Smooth muscle cell (in vitro differentiated cells): Measurements from ENCODE around the gene TTC33. TPM values are rescaled to one million over a fixed set of nuclear protein-coding genes. Genes with fewer than 3 reads are reported as not detected.

Source experiments
- DNase-seq: peaks from one replicate; lab custom pipeline; 2025; ENCODE audit not compliant: unreplicated experiment; lab: John Stamatoyannopoulos, UW
- H2AFZ ChIP-seq: fragments of 200-600 bp; sonication (generic); 2 replicates; pipeline ENCODE4 v1.6.0; 2016; ENCODE audit warnings: antibody characterized with exemption, low read depth, mild to moderate bottlenecking
- H3F3A ChIP-seq: fragments of 200-600 bp; sonication (generic); 2 replicates; pipeline ENCODE4 v1.6.0; 2017; ENCODE audit warnings: antibody characterized with exemption, low read depth
- H3K27ac ChIP-seq: fragments of 200-600 bp; sonication (generic); 2 replicates; pipeline ENCODE4 v1.5.1; 2016; ENCODE audit warnings: low read depth, mild to moderate bottlenecking
- H3K27me3 ChIP-seq: fragments of 200-600 bp; sonication (generic); 2 replicates; pipeline ENCODE4 v1.6.1; 2016; ENCODE audit warnings: low read depth, mild to moderate bottlenecking
- H3K36me3 ChIP-seq: fragments of 200-600 bp; sonication (generic); 2 replicates; pipeline ENCODE4 v1.5.1; 2016; ENCODE audit warnings: low read depth
- H3K4me1 ChIP-seq: fragments of 200-600 bp; sonication (generic); 2 replicates; pipeline ENCODE4 v1.5.1; 2016; ENCODE audit warnings: low read depth
- H3K4me2 ChIP-seq: fragments of 200-600 bp; sonication (generic); 2 replicates; pipeline ENCODE4 v1.6.0; 2016; ENCODE audit warnings: mild to moderate bottlenecking
- H3K4me3 ChIP-seq: fragments of 200-600 bp; sonication (generic); 2 replicates; pipeline ENCODE4 v1.5.1; 2016; ENCODE audit warnings: mild to moderate bottlenecking
- H3K79me2 ChIP-seq: fragments of 200-600 bp; sonication (generic); 2 replicates; pipeline ENCODE4 v1.6.0; 2016; ENCODE audit warnings: low read depth, mild to moderate bottlenecking
- H3K9ac ChIP-seq: fragments of 200-600 bp; sonication (generic); 2 replicates; pipeline ENCODE4 v1.6.0; 2016; ENCODE audit warnings: low read depth
- H3K9me3 ChIP-seq: fragments of 200-600 bp; sonication (generic); replicated peaks from 2 replicates; pipeline ENCODE4 v1.5.1; 2016; ENCODE audit warnings: low read depth
- H4K20me1 ChIP-seq: fragments of 200-600 bp; sonication (generic); 2 replicates; pipeline ENCODE4 v1.6.0; 2016; ENCODE audit warnings: low read depth
- WGBS: methylation state at CpG from one replicate; pipeline ENCODE4 v1.1.7; 2016; ENCODE audit warnings: low lambda C conversion rate; 5-methylcytosine and 5-hydroxymethylcytosine counted together
- polyA plus RNA-seq: library from polyadenylated mRNA; unstranded; fragments of >200 nt; fragmentation: Nextera tagmentation; extraction: Ambion mirVana; gene quantifications from 2 replicates; pipeline ENCODE4 v1.2.1, GENCODE V29; 2016
- total RNA-seq: library from RNA; depleted of rRNA; stranded (reverse); fragments of >200 nt; gene quantifications from 2 replicates; pipeline ENCODE4 v1.2.3, GENCODE V29; 2014
- TF ChIP-seq, protein P1 (sequence below): fragments of 200-600 bp; sonication (generic); IDR thresholded peaks from 2 replicates; pipeline ENCODE4 v1.5.1; 2017; ENCODE audit warnings: borderline replicate concordance, mild to moderate bottlenecking, antibody characterized with exemption; ENCODE audit not compliant: insufficient read depth, poor library complexity, severe bottlenecking

The TTC33 gene
- total and polyA plus RNA-seq, 2 experiments from 2014 or later, result 13.1 to 22.1 TPM

DNA sequence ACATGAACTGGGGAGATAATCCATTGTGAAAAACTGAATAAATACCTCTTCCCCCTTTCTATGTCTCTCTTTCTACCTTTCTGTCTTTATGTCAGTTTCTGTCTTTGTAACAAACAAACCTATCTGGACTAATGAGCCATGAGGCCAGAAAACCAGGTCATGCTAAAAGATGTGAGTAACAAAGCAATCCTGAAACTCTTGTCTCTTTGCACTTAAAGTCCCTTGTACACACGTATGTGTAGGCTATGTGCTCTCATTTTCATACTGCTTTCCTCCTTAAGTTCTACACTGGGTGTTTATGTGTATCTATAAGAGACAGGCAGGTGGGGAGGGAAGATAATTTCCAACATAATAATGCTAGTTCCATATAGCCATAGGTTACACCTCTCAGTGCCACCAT lies 199.9 kb downstream of the TTC33 start:
- H3K4me2 ChIP-seq, result no peak overlapping the region
- DNase-seq, result no peak
- WGBS, result 86% methylated on average over 1 of the region's 1 CpG
- no peaks in the 10 kb centered on the region for H3F3A ChIP-seq
- H3K9me3 ChIP-seq, result no peaks in the 10 kb centered on the region
- no peak overlapping the region for H2AFZ ChIP-seq
- no peaks in the 10 kb centered on the region for H3K27me3 ChIP-seq
- no peaks in the 10 kb centered on the region for H3K36me3 ChIP-seq
- H3K4me3 ChIP-seq, result no peak overlapping the region
- H3K79me2 ChIP-seq, result no peaks in the 10 kb centered on the region
- H3K4me1 ChIP-seq, result no peaks in the 10 kb centered on the region
- no peak overlapping the region for H3K27ac ChIP-seq
- TF ChIP-seq, protein P1, sequence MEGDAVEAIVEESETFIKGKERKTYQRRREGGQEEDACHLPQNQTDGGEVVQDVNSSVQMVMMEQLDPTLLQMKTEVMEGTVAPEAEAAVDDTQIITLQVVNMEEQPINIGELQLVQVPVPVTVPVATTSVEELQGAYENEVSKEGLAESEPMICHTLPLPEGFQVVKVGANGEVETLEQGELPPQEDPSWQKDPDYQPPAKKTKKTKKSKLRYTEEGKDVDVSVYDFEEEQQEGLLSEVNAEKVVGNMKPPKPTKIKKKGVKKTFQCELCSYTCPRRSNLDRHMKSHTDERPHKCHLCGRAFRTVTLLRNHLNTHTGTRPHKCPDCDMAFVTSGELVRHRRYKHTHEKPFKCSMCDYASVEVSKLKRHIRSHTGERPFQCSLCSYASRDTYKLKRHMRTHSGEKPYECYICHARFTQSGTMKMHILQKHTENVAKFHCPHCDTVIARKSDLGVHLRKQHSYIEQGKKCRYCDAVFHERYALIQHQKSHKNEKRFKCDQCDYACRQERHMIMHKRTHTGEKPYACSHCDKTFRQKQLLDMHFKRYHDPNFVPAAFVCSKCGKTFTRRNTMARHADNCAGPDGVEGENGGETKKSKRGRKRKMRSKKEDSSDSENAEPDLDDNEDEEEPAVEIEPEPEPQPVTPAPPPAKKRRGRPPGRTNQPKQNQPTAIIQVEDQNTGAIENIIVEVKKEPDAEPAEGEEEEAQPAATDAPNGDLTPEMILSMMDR, result no peak
- no peaks in the 10 kb centered on the region for H4K20me1 ChIP-seq
- H3K9ac ChIP-seq, result no peak overlapping the region

DNA sequence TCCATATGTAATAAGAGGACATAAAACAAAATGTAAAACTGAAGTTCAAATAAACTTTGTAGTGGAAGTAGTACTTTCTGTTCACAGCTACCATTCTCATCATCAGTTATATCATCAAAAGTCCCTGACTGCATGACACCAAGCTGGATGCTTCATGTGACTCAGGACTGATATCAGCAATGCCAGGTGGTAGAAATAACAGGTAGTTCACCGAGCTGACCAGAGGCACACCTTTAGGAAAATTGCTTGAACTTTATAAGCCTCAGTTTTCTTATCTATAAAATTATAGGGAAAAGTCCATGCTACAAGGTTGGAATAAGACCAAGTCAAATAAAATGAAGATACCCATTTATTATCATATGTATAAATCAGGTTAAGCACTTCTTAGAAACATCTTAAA lies 200.9 kb downstream of the TTC33 start:
- no peaks in the 10 kb centered on the region for H3K36me3 ChIP-seq
- no peaks in the 10 kb centered on the region for H3K4me1 ChIP-seq
- no peaks in the 10 kb centered on the region for H3K9me3 ChIP-seq
- no peak overlapping the region for H2AFZ ChIP-seq
- WGBS, result 83% methylated on average over 1 of the region's 1 CpG
- no peak overlapping the region for H3K9ac ChIP-seq
- no peak overlapping the region for H3K4me2 ChIP-seq
- TF ChIP-seq, protein P1, result no peak
- no peak overlapping the region for H3K27ac ChIP-seq
- no peak for DNase-seq
- H3K4me3 ChIP-seq, result no peak overlapping the region
- H3K79me2 ChIP-seq, result no peaks in the 10 kb centered on the region
- H3F3A ChIP-seq, result no peaks in the 10 kb centered on the region
- no peaks in the 10 kb centered on the region for H4K20me1 ChIP-seq
- no peaks in the 10 kb centered on the region for H3K27me3 ChIP-seq

DNA sequence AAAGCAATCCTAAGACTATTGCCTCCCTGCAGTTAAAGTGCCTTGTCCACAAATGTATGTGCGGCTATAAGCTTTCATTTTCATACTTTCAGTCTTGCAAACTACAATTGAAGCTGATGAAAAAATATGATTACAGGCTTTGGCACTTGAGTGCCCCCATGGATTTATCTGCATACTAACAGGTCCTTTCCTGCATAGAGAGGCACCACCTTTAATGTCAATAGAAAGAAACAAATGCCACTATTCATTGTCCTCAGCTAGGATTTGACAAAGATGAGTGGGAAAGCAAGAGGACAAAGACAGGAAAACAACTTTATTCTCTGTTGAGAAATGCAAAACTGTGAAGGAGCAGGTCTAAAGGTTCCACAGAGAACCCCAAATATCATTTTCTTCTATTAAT lies 201.7 kb downstream of the TTC33 start:
- WGBS, result 100% methylated on average over 1 of the region's 1 CpG
- no peaks in the 10 kb centered on the region for H3K27me3 ChIP-seq
- H3K4me1 ChIP-seq, result no peaks in the 10 kb centered on the region

DNA sequence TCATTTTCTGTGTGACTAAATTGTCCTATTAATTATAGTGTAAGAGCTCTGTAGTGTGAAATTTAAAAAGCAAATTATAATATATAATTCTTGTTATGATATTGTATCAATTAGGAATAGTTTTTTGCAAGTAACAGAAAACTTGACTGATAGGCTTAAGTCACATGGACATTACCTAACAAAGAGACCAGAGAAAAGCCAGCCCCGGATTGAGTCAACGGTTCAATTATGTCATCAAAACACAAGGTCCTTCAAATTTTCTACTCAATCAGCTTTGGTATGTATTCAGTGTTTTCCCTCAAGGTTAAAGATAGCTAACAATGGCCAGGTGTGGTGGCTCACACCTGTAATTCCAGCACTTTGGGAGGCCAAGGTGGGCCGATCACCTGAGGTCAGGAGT lies 202.8 kb downstream of the TTC33 start:
- 86% methylated on average over 3 of the region's 3 CpGs for WGBS
- H3F3A ChIP-seq, result no peaks in the 10 kb centered on the region

More for the DNA sequence above, 201.7 kb downstream of the TTC33 start:
- Histone ChIP-seq H3F3A (no peaks in the 10 kb centered on the region), H3K27ac (no peak overlapping the region), H3K79me2 (no peaks in the 10 kb centered on the region), H3K9ac (no peak overlapping the region), H4K20me1 (no peaks in the 10 kb centered on the region), H3K4me3 (no peak overlapping the region), H3K9me3 (no peaks in the 10 kb centered on the region), H2AFZ (no peak overlapping the region), H3K36me3 (no peaks in the 10 kb centered on the region), H3K4me2 (no peak overlapping the region)
- TF ChIP-seq, protein P1, result no peak
- no peak for DNase-seq

More for the DNA sequence above, 202.8 kb downstream of the TTC33 start:
- Histone ChIP-seq H3K27ac (no peak overlapping the region), H3K27me3 (no peaks in the 10 kb centered on the region), H3K9ac (no peak overlapping the region), H3K4me3 (no peak overlapping the region), H3K79me2 (no peaks in the 10 kb centered on the region), H3K9me3 (no peaks in the 10 kb centered on the region), H2AFZ (no peak overlapping the region), H4K20me1 (no peaks in the 10 kb centered on the region), H3K4me2 (no peak overlapping the region), H3K4me1 (no peaks in the 10 kb centered on the region), H3K36me3 (no peaks in the 10 kb centered on the region)
- TF ChIP-seq, protein P1, result no peak
- no peak for DNase-seq
